ENCODE data around the gene PTGER4.

DNA sequence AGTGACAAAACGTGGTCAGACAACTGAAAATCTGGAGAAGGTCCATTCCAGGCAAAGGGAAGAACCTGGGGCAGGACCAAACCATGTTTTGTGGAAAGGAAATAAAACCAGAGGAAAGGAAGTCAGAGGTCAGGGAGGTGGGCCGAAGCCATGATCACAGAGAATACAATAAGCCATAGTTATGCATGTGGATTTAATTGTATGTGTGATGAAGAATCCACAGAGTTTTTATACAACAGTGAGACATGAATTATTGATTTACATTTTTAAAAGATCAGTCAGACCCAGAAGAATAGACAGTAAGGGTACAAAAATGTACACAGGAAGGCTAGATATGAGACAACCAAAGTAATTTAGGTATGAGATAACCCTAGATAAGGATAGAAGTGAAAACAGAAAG lies 55.3 kb downstream of the PTGER4 start:
- TF ChIP-seq, protein P1, sequence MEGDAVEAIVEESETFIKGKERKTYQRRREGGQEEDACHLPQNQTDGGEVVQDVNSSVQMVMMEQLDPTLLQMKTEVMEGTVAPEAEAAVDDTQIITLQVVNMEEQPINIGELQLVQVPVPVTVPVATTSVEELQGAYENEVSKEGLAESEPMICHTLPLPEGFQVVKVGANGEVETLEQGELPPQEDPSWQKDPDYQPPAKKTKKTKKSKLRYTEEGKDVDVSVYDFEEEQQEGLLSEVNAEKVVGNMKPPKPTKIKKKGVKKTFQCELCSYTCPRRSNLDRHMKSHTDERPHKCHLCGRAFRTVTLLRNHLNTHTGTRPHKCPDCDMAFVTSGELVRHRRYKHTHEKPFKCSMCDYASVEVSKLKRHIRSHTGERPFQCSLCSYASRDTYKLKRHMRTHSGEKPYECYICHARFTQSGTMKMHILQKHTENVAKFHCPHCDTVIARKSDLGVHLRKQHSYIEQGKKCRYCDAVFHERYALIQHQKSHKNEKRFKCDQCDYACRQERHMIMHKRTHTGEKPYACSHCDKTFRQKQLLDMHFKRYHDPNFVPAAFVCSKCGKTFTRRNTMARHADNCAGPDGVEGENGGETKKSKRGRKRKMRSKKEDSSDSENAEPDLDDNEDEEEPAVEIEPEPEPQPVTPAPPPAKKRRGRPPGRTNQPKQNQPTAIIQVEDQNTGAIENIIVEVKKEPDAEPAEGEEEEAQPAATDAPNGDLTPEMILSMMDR (conservative IDR thresholded peaks at IDR 0.05; ENCODE audit: low read length): no peak
- TF ChIP-seq EZH2phosphoT487 (IDR thresholded peaks at IDR 0.05; ENCODE audit: borderline replicate concordance): no peak

Data from Loucy (cell line).